GM19438 (cell line): ENCODE measurements around the gene OSBPL8.
"Not testable (repeated sequence)": the region's sequence is repeated elsewhere in the genome, so short reads cannot be mapped to it uniquely, and the experiment has no call there.

Experiments
- ATAC-seq: cut with Tn5 transposase; IDR thresholded peaks from one replicate; pipeline ENCODE4 v1.9.1; 2021; ENCODE audit warnings: low read depth; ENCODE audit not compliant: unreplicated experiment

The OSBPL8 gene

DNA sequence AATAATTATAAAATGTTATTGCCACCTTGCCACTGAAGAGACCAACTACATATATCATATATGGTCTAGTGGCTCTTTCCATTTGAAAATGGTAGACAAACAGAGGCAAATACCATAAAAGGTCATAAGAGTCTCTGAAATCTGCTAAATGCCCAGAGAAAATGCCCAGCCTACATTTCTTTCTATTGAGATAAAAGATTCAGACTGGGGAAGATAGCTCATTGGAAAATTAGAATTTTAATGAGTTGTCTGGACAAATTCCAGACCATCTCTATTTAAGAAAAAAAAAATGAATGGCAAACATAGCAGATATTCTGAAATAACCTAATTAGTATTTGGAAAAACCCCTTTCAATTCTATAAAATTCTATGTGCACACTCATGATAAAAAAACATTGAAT lies 131.5 kb downstream of the OSBPL8 start:
- ATAC-seq: no peak

DNA sequence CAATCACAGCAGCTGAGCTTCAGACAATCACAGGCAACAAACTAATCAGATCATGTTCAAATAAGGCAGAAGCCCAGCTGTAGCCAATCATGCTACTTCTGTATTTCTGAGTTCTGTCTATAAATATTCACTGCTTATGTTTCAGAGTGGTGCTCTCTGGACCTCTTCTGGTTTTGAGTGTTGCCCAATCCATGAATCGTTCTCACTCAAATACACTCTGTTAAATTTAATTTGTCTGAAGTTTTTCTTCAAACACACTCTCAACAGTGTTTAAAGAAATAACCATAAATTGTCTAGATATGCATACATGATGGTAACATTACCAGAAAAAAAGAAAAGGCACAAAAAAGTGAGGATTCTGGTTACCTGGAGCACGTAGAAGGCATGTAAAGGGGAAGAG lies 133.4 kb downstream of the OSBPL8 start:
- ATAC-seq: no peak

DNA sequence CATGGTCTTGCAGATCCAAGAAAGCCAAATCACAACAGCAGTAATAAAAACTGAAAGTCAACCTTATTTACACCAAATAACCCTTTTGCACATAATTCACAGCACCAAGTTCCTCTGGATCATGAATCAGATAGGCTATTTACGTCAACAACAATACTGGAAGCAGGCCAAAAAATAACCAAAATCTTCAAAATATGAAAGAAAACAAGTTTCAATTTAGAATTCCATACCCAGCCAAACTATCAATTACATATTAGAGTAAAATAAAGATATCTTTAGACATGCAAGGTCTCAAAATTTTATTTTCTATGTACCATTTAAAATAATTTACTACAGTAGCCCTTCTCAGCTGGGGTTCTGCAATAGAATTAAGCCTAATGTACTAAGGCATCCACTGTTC lies 134.6 kb downstream of the OSBPL8 start:
- no peak for ATAC-seq

DNA sequence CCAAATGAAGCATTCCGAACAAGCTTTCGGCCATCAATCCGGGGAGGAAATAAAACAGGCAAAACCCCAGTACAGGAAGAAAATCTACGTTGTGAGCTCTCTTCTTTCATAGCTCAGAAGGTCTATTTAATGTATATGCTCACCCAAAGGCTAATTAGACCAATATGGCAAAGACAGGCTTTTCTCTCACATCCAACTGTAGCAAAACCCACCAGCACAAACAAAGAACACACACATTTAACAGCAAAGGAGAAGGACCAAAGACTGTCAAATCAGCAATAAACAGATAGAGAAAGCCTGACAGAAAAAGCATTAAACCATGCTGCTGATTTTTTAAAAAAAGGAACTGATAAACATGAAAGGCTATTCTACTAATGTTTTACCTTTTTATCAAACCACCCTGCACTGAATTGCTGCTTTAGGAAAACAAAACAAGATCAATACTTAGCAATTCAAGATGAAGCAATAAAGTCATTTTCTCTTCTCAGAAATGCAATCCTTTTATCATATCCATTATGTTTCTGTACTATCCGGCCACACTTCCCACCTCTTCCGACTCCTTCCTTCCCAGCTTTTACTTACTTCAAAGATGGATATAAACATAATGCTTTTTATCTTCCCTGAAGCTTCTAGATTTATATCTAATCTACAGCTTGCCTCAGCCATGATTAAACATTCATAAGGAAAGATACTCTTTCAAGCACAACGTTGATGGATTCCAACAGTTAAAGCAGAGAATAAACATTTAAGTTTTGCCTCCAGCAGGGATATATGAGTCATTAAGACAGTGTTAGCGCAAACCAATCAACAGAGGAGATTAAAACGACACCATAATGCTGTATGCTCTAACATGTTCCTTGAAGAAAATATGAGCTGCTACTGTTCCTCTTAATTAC lies 136.8 kb downstream of the OSBPL8 start:
- ATAC-seq: no peak

DNA sequence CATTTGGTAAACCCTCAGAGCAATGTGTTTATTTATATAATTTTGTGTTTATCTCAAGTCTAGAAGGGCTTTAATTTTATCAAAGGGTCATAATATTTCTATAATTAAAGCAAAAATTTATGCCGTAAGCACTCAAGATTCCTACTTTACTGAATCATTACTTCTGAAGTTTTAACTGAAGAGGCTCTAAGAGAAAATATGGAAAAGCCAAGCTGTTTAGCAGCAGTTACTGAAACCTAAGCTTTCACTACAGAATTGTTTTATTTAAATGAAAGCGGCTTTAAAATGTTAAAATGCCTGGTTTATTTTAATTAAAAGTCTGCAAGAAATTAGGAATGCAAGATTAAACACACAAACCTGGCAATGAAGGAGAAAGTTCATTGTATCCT lies 137.4 kb downstream of the OSBPL8 start:
- no peak for ATAC-seq

DNA sequence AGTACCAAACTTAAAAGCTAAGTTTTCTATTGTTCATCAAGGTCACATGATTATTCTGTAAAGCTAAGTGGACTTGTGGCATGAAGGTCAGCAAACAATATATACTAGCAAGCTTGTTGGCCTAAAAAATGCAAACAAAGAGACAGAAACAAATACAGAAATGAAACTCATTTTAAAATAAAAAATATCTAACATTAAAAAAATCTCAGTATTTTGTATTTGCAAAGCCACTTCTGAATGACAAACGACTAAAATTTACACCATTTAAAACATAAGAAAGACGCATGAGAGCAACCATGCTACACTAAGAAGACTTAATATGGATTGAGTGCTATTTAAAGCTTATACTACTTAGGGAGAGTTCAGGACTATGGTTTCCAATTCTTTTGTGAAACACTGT lies 138.5 kb downstream of the OSBPL8 start:
- ATAC-seq: no peak

DNA sequence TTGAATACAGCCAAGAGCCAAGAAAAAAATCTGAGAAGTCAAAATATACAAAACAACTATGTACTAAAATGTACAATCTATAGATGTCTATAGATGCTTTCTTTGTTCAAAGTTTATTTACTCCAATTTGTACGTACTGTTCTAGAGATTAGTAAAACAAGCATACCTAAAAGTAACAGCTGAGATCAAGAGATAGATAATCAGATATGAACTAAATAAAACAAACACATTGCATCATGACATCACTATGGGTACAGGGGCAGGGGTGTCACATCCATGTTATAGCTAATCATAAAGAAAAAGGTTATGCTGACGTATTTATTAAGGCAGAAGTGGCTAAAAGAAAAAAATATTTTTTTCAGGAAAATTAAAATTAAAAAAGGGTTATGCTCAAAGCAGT lies 139.3 kb downstream of the OSBPL8 start:
- ATAC-seq: no peak

DNA sequence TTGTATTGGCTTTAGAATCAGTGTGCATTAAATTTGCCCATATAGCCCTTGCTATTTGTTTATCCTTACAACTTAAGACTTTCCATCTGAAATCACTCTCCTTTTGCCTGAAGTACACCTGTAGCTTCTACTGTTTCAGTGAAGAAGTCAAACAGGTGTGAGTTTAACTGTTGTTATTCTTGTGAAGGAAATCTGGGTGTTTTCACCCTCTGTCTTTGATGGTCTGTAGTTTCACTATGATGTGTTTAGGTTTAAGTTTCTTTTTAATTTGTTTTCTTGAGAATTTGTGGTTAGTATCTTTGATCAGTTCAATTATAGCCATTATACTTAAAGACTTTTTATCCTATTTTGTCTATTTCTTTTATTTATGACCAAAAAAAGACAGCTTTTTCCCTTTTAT lies 142.5 kb downstream of the OSBPL8 start:
- ATAC-seq: no peak

DNA sequence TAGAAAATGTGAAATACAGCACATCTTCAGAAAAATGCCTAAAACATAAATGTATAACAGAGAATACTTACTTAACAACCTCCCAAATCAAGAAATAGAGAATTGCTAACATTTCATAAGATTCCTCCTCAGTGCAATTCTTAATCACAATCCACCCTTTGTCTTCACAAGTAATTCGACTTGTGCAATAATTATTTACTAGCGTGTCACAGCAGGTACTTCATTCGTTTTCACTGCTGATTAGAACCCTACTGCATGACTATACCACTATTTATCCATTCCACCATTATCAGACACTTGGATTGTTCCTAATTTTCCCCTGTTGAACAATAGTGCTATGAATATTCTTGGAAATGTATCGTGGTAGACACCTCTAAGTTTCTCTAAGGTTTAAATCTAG lies 146.4 kb downstream of the OSBPL8 start:
- ATAC-seq: no peak

DNA sequence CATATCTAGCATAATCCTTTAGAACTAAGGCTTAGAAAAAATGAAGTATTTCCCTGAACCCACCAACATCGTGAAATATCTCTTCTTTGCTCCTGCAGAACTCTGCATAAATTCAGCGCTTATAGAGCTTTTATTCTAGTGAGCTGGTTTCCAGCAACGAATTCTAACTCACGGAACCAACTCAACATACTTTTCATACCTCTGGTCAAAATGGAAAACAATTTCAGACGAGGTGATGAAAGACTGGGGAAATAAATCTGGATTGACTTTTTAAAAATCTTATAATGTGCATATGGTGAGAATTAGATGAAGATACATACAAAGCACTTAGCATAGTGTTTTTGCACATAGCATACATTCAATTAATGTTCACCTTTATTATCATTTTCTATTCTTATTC lies 148.8 kb downstream of the OSBPL8 start:
- no peak for ATAC-seq

DNA sequence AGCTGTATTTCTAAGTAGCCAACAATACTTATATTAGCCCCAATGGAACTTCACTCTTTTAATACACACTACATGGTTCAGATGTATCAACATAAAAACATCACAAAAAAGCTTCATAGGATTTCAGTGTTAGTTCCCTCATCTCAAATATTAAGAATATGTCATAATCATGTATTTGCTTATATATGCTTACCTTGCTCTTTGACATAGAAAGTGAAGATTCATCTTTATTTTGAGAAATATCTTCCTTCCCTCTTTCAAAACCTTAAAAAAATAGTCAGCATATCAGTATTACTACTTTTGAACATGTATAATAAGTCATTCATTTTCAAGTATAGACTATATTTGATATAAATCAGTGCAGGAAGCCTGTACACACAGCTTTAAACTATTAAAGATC lies 149.2 kb downstream of the OSBPL8 start:
- no peak for ATAC-seq

DNA sequence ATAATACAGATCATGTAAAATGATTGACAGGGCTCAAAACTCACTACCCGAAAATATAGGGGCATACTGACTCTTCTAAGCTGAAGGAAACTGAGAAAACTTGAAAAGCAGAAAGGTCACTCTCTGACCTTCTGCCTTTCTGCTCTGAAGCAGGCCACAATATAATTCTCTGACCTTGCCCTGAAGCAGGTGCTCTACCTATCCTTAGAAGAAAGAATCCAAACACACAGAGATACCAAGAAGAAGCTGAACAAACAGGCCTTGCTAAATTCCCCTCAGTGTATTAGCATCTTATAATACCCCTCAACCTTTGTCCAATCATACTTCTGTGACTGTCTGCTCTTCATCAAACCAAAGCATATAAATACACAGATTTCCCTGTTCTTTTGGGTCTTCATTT lies 150.5 kb downstream of the OSBPL8 start:
- no peak for ATAC-seq

DNA sequence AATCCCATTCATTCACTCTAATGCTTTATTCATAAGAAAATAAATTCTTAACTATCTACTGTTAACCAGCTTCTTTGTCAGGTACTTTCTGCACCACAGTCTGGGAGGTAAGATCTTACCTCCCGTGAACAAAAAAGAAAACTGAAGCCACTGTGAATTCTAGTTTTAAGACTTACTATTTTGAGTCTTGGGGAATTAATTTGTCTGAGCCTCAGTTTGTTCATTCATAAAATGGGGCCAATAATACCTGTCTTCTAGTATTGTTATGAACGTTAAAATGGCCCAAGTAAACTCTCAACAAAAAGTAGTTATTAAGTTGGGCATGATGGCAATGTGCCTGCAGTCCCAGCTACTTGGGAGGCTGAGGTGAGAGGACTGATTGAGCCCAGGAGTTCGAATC lies 151.9 kb downstream of the OSBPL8 start:
- ATAC-seq: no peak

DNA sequence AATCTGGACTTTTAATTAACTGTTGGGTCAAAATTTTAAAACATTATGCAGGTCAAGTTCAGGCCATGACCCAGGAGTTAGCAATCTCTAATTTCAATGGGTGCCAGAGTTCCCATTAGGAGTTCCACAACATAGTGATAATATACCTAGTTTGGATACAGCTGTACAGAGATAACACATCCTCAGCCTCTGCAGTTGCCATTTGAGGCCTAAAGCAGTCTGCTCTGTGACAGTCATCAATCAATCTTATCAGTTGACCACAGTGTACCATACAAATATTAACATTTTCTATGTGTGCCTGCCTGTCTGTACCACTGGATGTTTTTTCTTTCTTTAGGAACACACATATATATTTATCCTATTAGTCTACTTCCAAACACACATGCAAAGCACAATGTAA lies 157.3 kb downstream of the OSBPL8 start:
- ATAC-seq: no peak

DNA sequence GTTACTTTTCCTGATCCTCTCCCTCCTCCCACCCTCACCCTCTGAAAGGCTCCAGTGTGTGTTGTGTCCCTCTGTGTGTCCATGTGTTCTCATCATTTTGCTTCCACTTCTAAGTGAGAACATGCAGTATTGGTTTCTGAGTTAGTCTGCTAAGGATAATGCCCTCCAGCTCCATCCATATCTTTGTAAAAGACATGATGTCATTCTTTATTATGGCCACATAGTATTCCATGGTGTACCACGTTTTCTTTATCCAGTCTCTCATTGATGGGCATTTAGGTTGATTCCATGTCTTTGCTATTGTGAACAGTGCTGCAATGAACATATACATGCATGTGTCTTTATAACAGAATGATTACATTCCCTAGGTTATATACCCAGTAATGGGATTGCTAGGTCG lies 159.4 kb downstream of the OSBPL8 start:
- ATAC-seq: no peak

DNA sequence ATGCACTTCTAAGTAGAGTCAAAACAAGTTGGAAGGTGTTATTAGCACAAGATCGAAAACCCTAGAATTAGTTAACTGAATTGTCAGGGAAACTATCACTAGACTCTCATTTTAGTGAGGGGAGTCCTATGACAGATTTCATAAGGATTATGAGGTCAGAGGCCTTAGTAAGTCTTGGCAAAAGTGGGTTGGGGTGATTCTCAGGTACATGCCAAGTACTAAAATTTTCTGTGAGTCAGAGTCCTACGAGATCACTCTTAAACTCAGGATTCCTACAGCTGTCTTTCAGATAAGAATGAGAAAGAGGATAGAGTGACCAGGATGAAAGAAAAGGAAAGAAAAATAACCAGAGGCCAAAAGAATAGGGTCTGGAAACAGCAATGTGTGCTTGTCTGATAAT lies 160.5 kb downstream of the OSBPL8 start:
- ATAC-seq: no peak

DNA sequence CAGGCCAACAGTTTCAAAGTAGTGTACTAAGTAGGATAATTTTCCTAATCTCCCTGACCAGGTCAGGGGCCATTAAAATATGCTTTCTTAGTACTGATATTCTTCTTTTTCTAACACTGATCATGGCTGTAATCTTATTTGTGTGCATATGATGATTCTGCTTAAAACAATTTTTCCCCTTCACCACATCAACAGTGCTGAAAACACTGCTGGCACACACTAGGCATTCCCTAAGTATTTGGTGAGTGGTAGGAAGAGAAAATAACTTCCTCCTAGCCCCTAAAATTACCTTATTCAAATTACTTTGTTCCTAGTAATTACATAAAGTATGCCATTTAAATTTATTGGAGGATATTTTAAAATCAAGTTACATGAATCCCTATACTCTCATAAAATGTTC lies 161.5 kb downstream of the OSBPL8 start:
- ATAC-seq: no peak

DNA sequence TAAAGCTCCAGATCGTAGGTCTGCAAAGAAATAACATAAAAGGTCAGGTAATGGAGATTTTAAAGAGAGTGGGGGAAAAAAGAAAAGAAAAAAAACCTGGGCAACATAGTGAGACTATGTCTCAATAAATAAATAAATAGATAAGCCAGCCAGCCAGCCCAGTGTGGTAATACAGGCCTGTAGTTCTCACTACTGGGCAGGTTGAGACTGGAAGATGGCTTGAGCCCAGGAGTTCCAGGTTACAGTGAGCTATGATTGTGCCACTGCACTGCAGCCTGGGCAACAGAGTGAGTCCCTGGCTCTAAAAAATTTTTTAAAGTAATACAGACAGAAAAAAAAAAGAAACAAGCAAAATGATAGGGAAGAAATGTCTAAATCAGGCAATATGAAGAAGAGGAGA lies 168.1 kb downstream of the OSBPL8 start:
- ATAC-seq: no peak

DNA sequence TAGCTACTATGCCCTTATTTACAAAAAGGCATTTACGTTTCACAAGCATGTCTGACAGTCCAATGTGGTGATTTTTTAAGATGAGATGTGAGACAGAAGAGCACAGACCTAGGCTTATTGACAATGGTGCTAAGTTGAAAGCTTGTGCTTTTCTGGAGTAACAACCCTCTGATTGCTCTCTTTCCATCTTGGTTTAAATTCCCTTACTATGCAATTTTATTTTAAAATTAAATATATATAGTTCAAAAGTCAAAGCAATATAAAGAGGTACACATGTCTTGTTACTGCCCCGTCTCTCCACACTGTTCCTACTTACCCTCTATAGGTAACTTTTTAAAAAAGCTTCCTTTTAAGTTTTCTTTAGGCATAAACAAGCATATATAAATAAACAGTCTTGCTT lies 172.0 kb downstream of the OSBPL8 start:
- no peak for ATAC-seq

DNA sequence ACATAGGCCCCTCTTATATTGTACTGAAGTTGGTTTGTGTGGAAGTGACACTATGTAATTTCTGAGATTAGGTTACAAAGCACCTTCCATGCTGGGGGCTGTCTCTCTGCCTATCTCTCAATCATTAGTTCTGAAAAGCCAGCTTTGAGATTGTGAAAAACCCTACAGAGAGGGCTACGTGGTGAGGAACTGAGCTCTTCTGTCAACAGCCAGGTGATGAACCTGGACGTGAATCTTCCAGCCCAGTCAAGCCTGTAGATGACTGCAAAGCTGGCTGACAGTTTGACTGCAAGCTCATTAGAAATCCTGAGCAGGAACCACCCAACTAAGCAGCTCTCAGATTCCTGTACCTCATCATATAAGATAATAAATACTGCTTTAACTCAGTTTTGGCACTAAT lies 175.0 kb downstream of the OSBPL8 start:
- no peak for ATAC-seq

DNA sequence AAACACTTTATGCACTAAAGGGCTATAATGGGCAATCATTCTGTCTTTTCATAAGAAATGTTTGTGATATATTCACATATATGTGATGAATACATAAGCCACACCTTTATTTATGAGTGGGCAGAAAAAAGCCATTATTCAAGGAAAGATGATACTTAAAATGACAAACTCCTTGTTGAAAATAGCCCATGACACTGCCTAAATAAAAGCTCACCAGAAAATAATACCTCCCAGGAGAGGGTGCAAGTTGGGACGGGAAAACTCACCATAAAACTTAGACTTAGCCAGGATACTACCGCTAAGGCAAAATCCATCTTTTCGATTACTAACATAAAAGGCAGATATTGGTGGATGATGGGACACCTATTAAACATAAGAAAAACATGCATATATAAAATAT lies 175.6 kb downstream of the OSBPL8 start:
- ATAC-seq: no peak

DNA sequence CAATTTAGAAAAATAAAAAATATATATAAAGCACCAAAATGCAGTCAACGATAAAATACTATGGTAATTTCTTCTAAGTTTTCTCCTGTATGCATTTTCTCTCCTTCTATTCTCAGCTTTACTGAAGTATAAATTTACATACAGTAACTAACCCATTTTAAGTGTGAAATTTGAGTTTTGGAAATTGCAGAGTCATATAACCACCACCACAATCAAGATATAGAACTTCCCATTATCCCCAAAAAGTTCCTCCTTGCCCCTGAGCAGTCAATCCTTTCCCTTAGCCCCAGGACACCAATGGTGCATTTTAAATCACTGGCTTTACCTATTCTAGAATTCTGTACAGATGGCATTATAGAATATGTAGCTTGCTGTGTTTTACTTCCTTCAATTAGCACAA lies 180.3 kb downstream of the OSBPL8 start:
- no peak for ATAC-seq

DNA sequence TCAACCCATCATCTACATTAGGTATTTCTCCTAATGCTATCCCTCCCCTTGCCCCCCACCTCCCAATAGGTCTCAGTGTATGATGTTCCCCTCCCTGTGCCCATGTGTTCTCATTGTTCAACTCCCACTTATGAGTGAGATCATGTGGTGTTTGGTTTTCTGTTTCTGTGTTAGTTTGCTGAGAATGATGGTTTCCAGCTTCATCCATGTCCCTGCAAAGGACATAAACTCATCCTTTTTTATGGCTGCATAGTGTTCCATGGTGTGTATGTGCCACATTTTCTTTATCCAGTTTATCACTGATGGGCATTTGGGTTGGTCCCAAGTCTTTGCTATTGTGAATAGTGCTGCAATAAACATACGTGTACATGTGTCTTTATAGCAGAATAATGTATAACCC lies 182.7 kb downstream of the OSBPL8 start:
- ATAC-seq: not testable (repeated sequence)
